PC-9 (cell line): Measurements from ENCODE around the gene CYLD.

Source experiments
- EZH2 ChIP-seq: fragments of 200-600 bp; sonication (generic); IDR thresholded peaks from 2 replicates; pipeline ENCODE4 v1.8.0; 2017; ENCODE audit warnings: antibody characterized with exemption, low read depth
- TF ChIP-seq, protein P1 (sequence below): fragments of 200-600 bp; sonication (generic); conservative IDR thresholded peaks from 2 replicates; pipeline ENCODE4 v1.6.1; 2017; ENCODE audit warnings: mixed run types, antibody characterized with exemption, mild to moderate bottlenecking, moderate library complexity

DNA sequence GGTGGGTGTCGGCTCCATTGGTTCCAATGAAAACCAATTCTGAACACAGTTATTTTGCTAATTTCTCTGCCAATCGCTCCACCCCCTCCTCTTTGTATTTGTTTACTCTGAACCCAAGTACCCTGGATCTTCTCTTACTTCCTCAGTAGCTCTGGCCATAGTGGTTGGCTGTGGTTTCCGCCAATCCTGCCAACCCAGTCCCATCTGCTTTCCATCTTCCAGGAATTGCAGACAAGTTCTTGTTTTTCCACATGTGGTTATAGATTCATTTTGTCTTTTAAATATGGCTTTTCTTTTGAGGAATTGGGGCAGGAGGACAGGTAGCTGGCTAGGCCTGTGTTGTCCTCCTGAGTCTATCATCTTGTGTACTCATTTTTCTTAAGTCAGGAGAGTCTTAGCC is 92.0 kb downstream of the CYLD start:
- TF ChIP-seq, protein P1, sequence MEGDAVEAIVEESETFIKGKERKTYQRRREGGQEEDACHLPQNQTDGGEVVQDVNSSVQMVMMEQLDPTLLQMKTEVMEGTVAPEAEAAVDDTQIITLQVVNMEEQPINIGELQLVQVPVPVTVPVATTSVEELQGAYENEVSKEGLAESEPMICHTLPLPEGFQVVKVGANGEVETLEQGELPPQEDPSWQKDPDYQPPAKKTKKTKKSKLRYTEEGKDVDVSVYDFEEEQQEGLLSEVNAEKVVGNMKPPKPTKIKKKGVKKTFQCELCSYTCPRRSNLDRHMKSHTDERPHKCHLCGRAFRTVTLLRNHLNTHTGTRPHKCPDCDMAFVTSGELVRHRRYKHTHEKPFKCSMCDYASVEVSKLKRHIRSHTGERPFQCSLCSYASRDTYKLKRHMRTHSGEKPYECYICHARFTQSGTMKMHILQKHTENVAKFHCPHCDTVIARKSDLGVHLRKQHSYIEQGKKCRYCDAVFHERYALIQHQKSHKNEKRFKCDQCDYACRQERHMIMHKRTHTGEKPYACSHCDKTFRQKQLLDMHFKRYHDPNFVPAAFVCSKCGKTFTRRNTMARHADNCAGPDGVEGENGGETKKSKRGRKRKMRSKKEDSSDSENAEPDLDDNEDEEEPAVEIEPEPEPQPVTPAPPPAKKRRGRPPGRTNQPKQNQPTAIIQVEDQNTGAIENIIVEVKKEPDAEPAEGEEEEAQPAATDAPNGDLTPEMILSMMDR = no peak
- no peak for TF ChIP-seq EZH2
